ENCODE results near the gene MYO9B.

Gene MYO9B

GRCh38 chr19:17107546-17108452 is 32.2 kb downstream of the MYO9B start:
- Histone ChIP-seq H3K4me3 (ENCODE audit: insufficient read depth, low read length, poor library complexity, severe bottlenecking) (no peak overlapping the region), H3K27ac (ENCODE audit: low read depth, low read length) (no peak overlapping the region), H3F3A (ENCODE audit: insufficient read depth) (no peaks in the 10 kb centered on the region), H4K20me1 (ENCODE audit: low read depth, low read length) (no peaks in the 10 kb centered on the region; the same call in 1 of the 2 replicates), H3K79me2 (ENCODE audit: insufficient read depth, low read length) (peaks cover 85% of the 10 kb centered on the region), H2AFZ (ENCODE audit: low read depth, low read length, severe bottlenecking) (no peak overlapping the region), H3K27me3 (ENCODE audit: low read length) (no peaks in the 10 kb centered on the region), H3K9me2 (replicated peaks; ENCODE audit: insufficient read depth, low read length) (no peaks in the 10 kb centered on the region), H3K36me3 (ENCODE audit: low read length) (peaks cover 4% of the 10 kb centered on the region; the same call in 1 of the 2 replicates), H3K9ac (ENCODE audit: low read length) (no peak overlapping the region), H3K4me2 (ENCODE audit: low read depth, low read length, poor library complexity, severe bottlenecking) (no peak overlapping the region), H3K9me3 (ENCODE audit: insufficient read depth, low read length) (no peaks in the 10 kb centered on the region)
- no peak for TF ChIP-seq EZH2phosphoT487 (conservative IDR thresholded peaks at IDR 0.05; ENCODE audit: low read length)
- TF ChIP-seq CTCF (IDR thresholded peaks at IDR 0.05; ENCODE audit: insufficient read depth, low read length, poor library complexity, severe bottlenecking), result no peak

GRCh38 chr19:17108453-17108784 is 32.8 kb downstream of the MYO9B start:
- Histone ChIP-seq H3K4me3 (ENCODE audit: insufficient read depth, low read length, poor library complexity, severe bottlenecking) (no peak overlapping the region), H3K9ac (ENCODE audit: low read length) (no peak overlapping the region), H4K20me1 (ENCODE audit: low read depth, low read length) (no peaks in the 10 kb centered on the region; the same call in 1 of the 2 replicates), H2AFZ (ENCODE audit: low read depth, low read length, severe bottlenecking) (no peak overlapping the region), H3K79me2 (ENCODE audit: insufficient read depth, low read length) (peaks cover 82% of the 10 kb centered on the region), H3K36me3 (ENCODE audit: low read length) (no peaks in the 10 kb centered on the region), H3K27ac (ENCODE audit: low read depth, low read length) (no peak overlapping the region), H3F3A (ENCODE audit: insufficient read depth) (no peaks in the 10 kb centered on the region), H3K9me3 (ENCODE audit: insufficient read depth, low read length) (no peaks in the 10 kb centered on the region), H3K9me2 (replicated peaks; ENCODE audit: insufficient read depth, low read length) (no peaks in the 10 kb centered on the region), H3K4me2 (ENCODE audit: low read depth, low read length, poor library complexity, severe bottlenecking) (no peak overlapping the region), H3K27me3 (ENCODE audit: low read length) (no peaks in the 10 kb centered on the region)
- TF ChIP-seq CTCF (IDR thresholded peaks at IDR 0.05; ENCODE audit: insufficient read depth, low read length, poor library complexity, severe bottlenecking) (no peak), EZH2phosphoT487 (conservative IDR thresholded peaks at IDR 0.05; ENCODE audit: low read length) (no peak)

- no peaks in the 10 kb centered on the region for H3K9me3 ChIP-seq (ENCODE audit: insufficient read depth, low read length)
- H3K4me2 ChIP-seq (ENCODE audit: low read depth, low read length, poor library complexity, severe bottlenecking), result peak overlapping the region; percentile 32
- TF ChIP-seq EZH2phosphoT487 (conservative IDR thresholded peaks at IDR 0.05; ENCODE audit: low read length) (no peak), CTCF (IDR thresholded peaks at IDR 0.05; ENCODE audit: insufficient read depth, low read length, poor library complexity, severe bottlenecking) (no peak)
- H4K20me1 ChIP-seq (ENCODE audit: low read depth, low read length), result no peaks in the 10 kb centered on the region; the same call in 1 of the 2 replicates
- peak overlapping the region; percentile 45; the same call in 1 of the 2 replicates for H3K27ac ChIP-seq (ENCODE audit: low read depth, low read length)
- H3K4me3 ChIP-seq (ENCODE audit: insufficient read depth, low read length, poor library complexity, severe bottlenecking), result no peak overlapping the region
- H3K36me3 ChIP-seq (ENCODE audit: low read length), result no peaks in the 10 kb centered on the region
- H3K9me2 ChIP-seq (replicated peaks; ENCODE audit: insufficient read depth, low read length), result no peaks in the 10 kb centered on the region
- H3K9ac ChIP-seq (ENCODE audit: low read length), result peak overlapping the region; percentile 4; the same call in 1 of the 2 replicates
- no peaks in the 10 kb centered on the region for H3K27me3 ChIP-seq (ENCODE audit: low read length)
- H3F3A ChIP-seq (ENCODE audit: insufficient read depth), result no peaks in the 10 kb centered on the region
- H2AFZ ChIP-seq (ENCODE audit: low read depth, low read length, severe bottlenecking), result no peak overlapping the region
- H3K79me2 ChIP-seq (ENCODE audit: insufficient read depth, low read length), result peaks cover 80% of the 10 kb centered on the region
Measured at GRCh38 chr19:17109300-17109699, 33.7 kb downstream of the MYO9B start.
